Measurements from ENCODE around the gene AOC2.

DNA sequence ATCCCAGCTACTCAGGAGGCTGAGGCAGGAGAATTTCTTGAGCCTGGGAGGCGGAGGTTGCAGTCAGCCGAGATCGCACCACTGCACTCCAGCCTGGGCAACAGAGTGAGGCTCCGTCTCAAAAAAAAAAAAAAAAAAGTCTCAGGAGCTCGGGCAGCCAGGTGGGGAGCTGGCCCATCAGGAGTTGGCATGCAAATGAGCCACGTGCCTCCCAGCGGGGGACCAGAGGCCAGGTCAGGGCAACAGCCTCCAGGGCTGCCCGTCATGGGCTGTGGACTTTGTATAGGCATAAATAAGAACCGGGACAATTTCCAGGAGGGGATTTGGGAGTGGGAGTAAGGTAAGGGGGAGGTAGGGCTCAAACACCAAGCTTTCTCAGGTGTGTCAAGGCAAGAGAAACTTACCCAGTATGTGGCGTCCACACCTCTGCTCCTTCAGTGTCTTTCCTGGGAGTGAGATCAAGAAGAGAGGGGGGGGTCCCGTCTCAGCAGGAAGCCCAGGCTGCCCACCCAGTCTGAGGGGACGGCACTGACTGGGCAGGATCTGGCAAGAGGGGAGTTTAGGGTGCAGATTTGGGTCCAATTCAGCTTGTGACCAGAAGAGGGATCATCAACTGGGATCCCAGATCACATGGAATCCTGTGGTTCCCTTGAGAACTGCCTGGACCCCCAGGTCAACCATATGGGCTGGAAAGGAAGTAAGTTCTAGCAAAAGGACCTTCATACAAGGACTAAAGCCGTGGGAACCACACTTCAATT lies 33.9 kb downstream of the AOC2 start:
- TF ChIP-seq, protein P1, sequence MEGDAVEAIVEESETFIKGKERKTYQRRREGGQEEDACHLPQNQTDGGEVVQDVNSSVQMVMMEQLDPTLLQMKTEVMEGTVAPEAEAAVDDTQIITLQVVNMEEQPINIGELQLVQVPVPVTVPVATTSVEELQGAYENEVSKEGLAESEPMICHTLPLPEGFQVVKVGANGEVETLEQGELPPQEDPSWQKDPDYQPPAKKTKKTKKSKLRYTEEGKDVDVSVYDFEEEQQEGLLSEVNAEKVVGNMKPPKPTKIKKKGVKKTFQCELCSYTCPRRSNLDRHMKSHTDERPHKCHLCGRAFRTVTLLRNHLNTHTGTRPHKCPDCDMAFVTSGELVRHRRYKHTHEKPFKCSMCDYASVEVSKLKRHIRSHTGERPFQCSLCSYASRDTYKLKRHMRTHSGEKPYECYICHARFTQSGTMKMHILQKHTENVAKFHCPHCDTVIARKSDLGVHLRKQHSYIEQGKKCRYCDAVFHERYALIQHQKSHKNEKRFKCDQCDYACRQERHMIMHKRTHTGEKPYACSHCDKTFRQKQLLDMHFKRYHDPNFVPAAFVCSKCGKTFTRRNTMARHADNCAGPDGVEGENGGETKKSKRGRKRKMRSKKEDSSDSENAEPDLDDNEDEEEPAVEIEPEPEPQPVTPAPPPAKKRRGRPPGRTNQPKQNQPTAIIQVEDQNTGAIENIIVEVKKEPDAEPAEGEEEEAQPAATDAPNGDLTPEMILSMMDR (IDR thresholded peaks at IDR 0.05; ENCODE audit: poor library complexity) = no peak
- no peak for TF ChIP-seq EZH2 (IDR thresholded peaks at IDR 0.05; ENCODE audit: borderline replicate concordance)

All from hepatocyte (in vitro differentiated cells).